HT-29 (cell line): ENCODE measurements around the gene DMBX1. TPM values are rescaled to one million over a fixed set of nuclear protein-coding genes. Genes with fewer than 3 reads are reported as not detected.

Source experiments
- DNase-seq: peaks from one replicate; pipeline ENCODE4 v3.0.0-alpha.2; 2015; ENCODE audit warnings: low spot score
- total RNA-seq: library from RNA; depleted of rRNA; stranded (reverse); fragments of >200 nt; shearing (Covaris generic); gene quantifications from 2 replicates; pipeline ENCODE4 v1.2.3, GENCODE V29; 2014

DMBX1 gene
- total RNA-seq, 1 experiment from 2014 or later: 3.0 TPM

GRCh38 chr1:46459315-46459714, 30.3 kb upstream of the DMBX1 start:
- no peak for DNase-seq

GRCh38 chr1:46461017-46461808, 28.4 kb upstream of the DMBX1 start:
- no peak for DNase-seq

GRCh38 chr1:46461809-46462448, 27.7 kb upstream of the DMBX1 start:
- DNase-seq: no peak

- DNase-seq: no peak
Observed at GRCh38 chr1:46464013-46464548, 25.6 kb upstream of the DMBX1 start.

GRCh38 chr1:46464915-46465314, 24.7 kb upstream of the DMBX1 start:
- no peak for DNase-seq

GRCh38 chr1:46465981-46466476, 23.6 kb upstream of the DMBX1 start:
- no peak for DNase-seq

- no peak for DNase-seq
Observed at GRCh38 chr1:46466477-46467182, 23.0 kb upstream of the DMBX1 start.

GRCh38 chr1:46467183-46467504, 22.5 kb upstream of the DMBX1 start:
- no peak for DNase-seq

GRCh38 chr1:46469881-46470280, 19.8 kb upstream of the DMBX1 start:
- no peak for DNase-seq

- DNase-seq: no peak
Observed at GRCh38 chr1:46471848-46472492, 17.7 kb upstream of the DMBX1 start.

- no peak for DNase-seq
Observed at GRCh38 chr1:46472498-46473181, 17.0 kb upstream of the DMBX1 start.

- DNase-seq: no peak
Observed at GRCh38 chr1:46473991-46474390, 15.6 kb upstream of the DMBX1 start.

GRCh38 chr1:46474570-46474969, 15.1 kb upstream of the DMBX1 start:
- DNase-seq: no peak

GRCh38 chr1:46476673-46477072, 13.0 kb upstream of the DMBX1 start:
- DNase-seq: no peak

- DNase-seq: peak; percentile 91
Observed at GRCh38 chr1:46477153-46477929, 12.3 kb upstream of the DMBX1 start.

GRCh38 chr1:46478721-46479485, 10.7 kb upstream of the DMBX1 start:
- no peak for DNase-seq

- DNase-seq: no peak
Observed at GRCh38 chr1:46479744-46480350, 9.8 kb upstream of the DMBX1 start.

GRCh38 chr1:46480959-46481646, 8.5 kb upstream of the DMBX1 start:
- peak; percentile 26 for DNase-seq

GRCh38 chr1:46481961-46482360, 7.7 kb upstream of the DMBX1 start:
- no peak for DNase-seq
